Lung (tissue), 12 donors: Measurements from ENCODE around the gene CDC25B. TPM values are rescaled to one million over a fixed set of nuclear protein-coding genes. Genes with fewer than 3 reads are reported as not detected.
A peak's percentile ranks its signal among the peaks of the same experiment; 100 is the strongest.

Source experiments
- ATAC-seq: fragments of 200-7000 bp; cut with Tn5 transposase; one replicate; pipeline ENCODE4 v1.9.1; 2020; ENCODE audit warnings: moderate number of reproducible peaks; ENCODE audit not compliant: insufficient read depth, low FRiP score
- DNase-seq, 3 donors: peaks; one replicate each; pipeline ENCODE4 v3.0.0-alpha.2; 2013 to 2017
- H3K27ac ChIP-seq, 2 donors: one replicate each; pipeline ENCODE4 v1.5.1; 2013; ENCODE audit warnings: mild to moderate bottlenecking in 2 of 2, moderate library complexity in 2 of 2, control low read depth in 1 of 2, inconsistent platforms in 1 of 2, low read depth in 1 of 2, low read length in 1 of 2
- H3K27me3 ChIP-seq, 3 donors: one replicate each; pipeline ENCODE4 v1.5.1; 2013; ENCODE audit warnings: low read length in 2 of 3; ENCODE audit not compliant: control insufficient read depth in 3 of 3, insufficient read depth in 3 of 3
- H3K36me3 ChIP-seq, 4 donors: one replicate each; pipeline ENCODE4 v1.5.1; 2013; ENCODE audit warnings: low read length in 4 of 4, mild to moderate bottlenecking in 1 of 4, moderate library complexity in 1 of 4; ENCODE audit not compliant: control insufficient read depth in 4 of 4, insufficient read depth in 4 of 4
- H3K4me1 ChIP-seq, 5 donors: one replicate each; pipeline ENCODE4 v1.5.1; 2013; ENCODE audit warnings: low read length in 5 of 5, mild to moderate bottlenecking in 2 of 5, moderate library complexity in 1 of 5; ENCODE audit not compliant: control insufficient read depth in 5 of 5, insufficient read depth in 5 of 5
- H3K4me3 ChIP-seq: one replicate; pipeline ENCODE4 v1.5.1; 2013; ENCODE audit warnings: mild to moderate bottlenecking, control low read depth, moderate library complexity
- H3K9ac ChIP-seq, 2 donors: one replicate each; pipeline ENCODE4 v1.5.1; 2013; ENCODE audit warnings: low read length in 2 of 2, control low read depth in 1 of 2; ENCODE audit not compliant: insufficient read depth in 1 of 2
- H3K9me3 ChIP-seq, 4 donors: one replicate each; pipeline ENCODE4 v1.5.1; 2013; ENCODE audit warnings: low read length in 3 of 4, mild to moderate bottlenecking in 1 of 4, moderate library complexity in 1 of 4; ENCODE audit not compliant: control insufficient read depth in 4 of 4, insufficient read depth in 3 of 4
- WGBS, 2 donors: extraction: QIAGEN DNeasy Blood & Tissue Kit; methylation state at CpG; one replicate each; pipeline ENCODE4 v1.1.7; 2013; 5-methylcytosine and 5-hydroxymethylcytosine counted together
- polyA plus RNA-seq, 2 donors: library from polyadenylated mRNA; stranded (reverse); fragments of 200-250 nt; gene quantifications; one replicate each; pipeline ENCODE4 v1.2.1, GENCODE V29; 2013
- total RNA-seq, 2 donors: library from RNA; depleted of rRNA in 1 of 2; stranded (reverse); fragments of >200 nt in 1 of 2; gene quantifications; one replicate each; pipeline ENCODE4 v1.2.1, GENCODE V29; 2014 to 2021
- TF ChIP-seq, protein P1 (sequence below): IDR thresholded peaks from 2 replicates; pipeline ENCODE4 v1.5.1; 2012; ENCODE audit warnings: mild to moderate bottlenecking; ENCODE audit errors: control extremely low read depth, extremely low read depth
- donor health status: control.
- donor health status: control.
- donor health status: Bipolar disorder and iron deficiency.
- donor health status: healthy.
- donor health status: DM: yes; HTN: yes; CAD: no.

The CDC25B gene
- total and polyA plus RNA-seq, 4 donors = 47.9 to 88.5 (median 67.1) TPM

DNA sequence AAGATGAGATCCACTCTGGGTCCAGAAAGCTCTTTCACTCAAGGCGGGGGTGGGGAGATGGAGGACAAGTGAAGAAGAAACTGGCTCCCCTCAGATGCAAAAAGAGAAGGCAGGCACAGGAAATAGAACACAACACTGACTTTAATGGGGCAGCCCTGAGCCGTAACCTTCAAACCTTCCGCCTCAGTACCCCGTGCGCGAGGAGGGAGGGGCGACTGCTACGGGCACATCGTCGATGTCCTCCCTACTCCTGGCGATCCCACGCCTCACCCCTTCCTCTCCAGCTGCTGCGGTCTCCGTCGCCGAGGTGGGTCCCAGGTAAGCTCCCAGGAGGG is 18.8 kb upstream of the CDC25B start:
- peaks cover 0 to 25% (median 8%) of the 10 kb centered on the region in 5 donors for H3K4me1 ChIP-seq
- ATAC-seq (peak; percentile 9), DNase-seq (no peak)
- H3K4me3 ChIP-seq = peak overlapping the region; percentile 15
- H3K9me3 ChIP-seq = no peaks in the 10 kb centered on the region
- H3K36me3 ChIP-seq = no peaks in the 10 kb centered on the region
- 11 to 13% methylated on average over 16 of the region's 16 CpGs for WGBS, 2 donors
- H3K27me3 ChIP-seq = peaks cover 0 to 26% (median 24%) of the 10 kb centered on the region in 3 donors
- H3K27ac ChIP-seq = no peak overlapping the region
- TF ChIP-seq, protein P1, sequence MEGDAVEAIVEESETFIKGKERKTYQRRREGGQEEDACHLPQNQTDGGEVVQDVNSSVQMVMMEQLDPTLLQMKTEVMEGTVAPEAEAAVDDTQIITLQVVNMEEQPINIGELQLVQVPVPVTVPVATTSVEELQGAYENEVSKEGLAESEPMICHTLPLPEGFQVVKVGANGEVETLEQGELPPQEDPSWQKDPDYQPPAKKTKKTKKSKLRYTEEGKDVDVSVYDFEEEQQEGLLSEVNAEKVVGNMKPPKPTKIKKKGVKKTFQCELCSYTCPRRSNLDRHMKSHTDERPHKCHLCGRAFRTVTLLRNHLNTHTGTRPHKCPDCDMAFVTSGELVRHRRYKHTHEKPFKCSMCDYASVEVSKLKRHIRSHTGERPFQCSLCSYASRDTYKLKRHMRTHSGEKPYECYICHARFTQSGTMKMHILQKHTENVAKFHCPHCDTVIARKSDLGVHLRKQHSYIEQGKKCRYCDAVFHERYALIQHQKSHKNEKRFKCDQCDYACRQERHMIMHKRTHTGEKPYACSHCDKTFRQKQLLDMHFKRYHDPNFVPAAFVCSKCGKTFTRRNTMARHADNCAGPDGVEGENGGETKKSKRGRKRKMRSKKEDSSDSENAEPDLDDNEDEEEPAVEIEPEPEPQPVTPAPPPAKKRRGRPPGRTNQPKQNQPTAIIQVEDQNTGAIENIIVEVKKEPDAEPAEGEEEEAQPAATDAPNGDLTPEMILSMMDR = no peak
- no peak overlapping the region for H3K9ac ChIP-seq

DNA sequence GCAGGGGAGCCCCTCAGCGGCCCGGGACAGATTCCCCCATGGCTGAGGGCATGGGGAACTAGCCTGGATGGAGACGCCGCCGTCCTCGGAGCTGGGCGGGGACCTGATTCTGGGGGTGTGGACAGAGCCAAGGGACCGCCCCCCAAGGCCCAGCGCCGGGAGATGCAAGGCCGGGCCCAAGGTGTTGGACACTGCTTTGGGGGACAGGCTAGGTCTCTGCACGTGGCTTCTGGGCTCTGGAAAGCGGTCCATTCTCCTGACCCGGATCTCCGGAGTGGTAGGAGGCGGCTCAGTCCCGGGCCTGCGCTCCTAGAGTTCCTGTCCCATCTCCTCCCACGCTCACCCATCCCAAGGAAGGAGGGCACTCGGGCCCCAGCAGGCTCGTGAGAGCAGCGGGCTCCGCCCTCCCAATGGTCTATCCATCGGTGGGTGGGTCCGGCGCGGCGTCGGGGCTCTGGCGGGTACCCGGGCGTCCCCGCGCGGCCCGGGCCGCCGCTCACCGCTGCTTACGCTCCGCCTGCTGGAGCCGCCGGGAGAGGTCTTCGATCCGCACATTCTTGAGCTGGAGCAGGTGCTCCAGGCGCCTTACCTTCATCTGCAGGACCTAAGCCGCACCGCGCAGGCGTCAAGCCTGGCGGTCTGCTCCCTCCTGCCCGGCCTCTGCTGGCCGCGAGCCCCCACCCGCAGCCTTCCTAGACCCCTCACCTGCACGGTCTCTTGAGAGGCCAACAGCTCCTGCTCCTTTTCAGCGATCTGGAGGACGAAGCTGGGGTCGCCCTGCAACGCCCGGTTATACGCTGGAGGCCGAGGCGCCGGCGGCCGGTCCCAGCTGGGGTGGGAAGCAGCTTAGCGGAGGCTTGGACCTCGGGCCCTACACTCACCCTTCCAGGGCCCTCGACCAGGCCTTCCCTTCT is 18.1 kb upstream of the CDC25B start:
- Histone ChIP-seq H3K9me3 (no peaks in the 10 kb centered on the region), H3K9ac (no peak overlapping the region), H3K4me3 (peak overlapping the region; percentile 15), H3K27ac (no peak overlapping the region), H3K27me3 (peaks cover 0 to 26% (median 24%) of the 10 kb centered on the region in 3 donors), H3K4me1 (peaks cover 0 to 25% (median 8%) of the 10 kb centered on the region in 5 donors), H3K36me3 (no peaks in the 10 kb centered on the region)
- ATAC-seq = peak; percentile 78
- peak in 1 of 3 donors; percentile 47 for DNase-seq
- WGBS, 2 donors = 2 to 4% methylated on average over 67 to 70 of the region's 70 CpGs
- TF ChIP-seq, protein P1 = no peak

GRCh38 chr20:3778976-3779375 is 17.1 kb upstream of the CDC25B start:
- Histone ChIP-seq H3K4me3 (no peak overlapping the region), H3K27ac (no peak overlapping the region), H3K9me3 (no peaks in the 10 kb centered on the region), H3K9ac (no peak overlapping the region), H3K27me3 (peaks cover 0 to 26% (median 24%) of the 10 kb centered on the region in 3 donors), H3K4me1 (peaks cover 1 to 33% (median 12%) of the 10 kb centered on the region in 5 donors), H3K36me3 (peaks cover 0 to 2% (median 0%) of the 10 kb centered on the region in 4 donors)
- WGBS, 2 donors = 47 to 53% methylated on average over 15 to 18 of the region's 18 CpGs
- no peak for ATAC-seq
- peak in 1 of 3 donors; percentile 11 for DNase-seq
- TF ChIP-seq, protein P1 = no peak
